ENCODE data around the gene SLC25A10.

Gene SLC25A10

GRCh38 chr17:81706757-81707624, 5.1 kb upstream of the SLC25A10 start:
- DNase-seq = no peak

GRCh38 chr17:81707725-81708646, 4.1 kb upstream of the SLC25A10 start:
- DNase-seq = no peak

- no peak for DNase-seq
Observed at GRCh38 chr17:81708739-81709185, 3.3 kb upstream of the SLC25A10 start.

- peak in 2 of 6 experiments; percentile 8 to 17 for DNase-seq
Observed at GRCh38 chr17:81710514-81711308, 1.4 kb upstream of the SLC25A10 start.

GRCh38 chr17:81712468-81713003, 452 bp downstream of the SLC25A10 start:
- no peak for DNase-seq

- DNase-seq = no peak
Observed at GRCh38 chr17:81713004-81713555, 996 bp downstream of the SLC25A10 start.

GRCh38 chr17:81713556-81714411, 1.7 kb downstream of the SLC25A10 start:
- DNase-seq = no peak

GRCh38 chr17:81714412-81715106, 2.5 kb downstream of the SLC25A10 start:
- DNase-seq = no peak

- DNase-seq = no peak
Observed at GRCh38 chr17:81715107-81715871, 3.2 kb downstream of the SLC25A10 start.

GRCh38 chr17:81715872-81716673, 4.0 kb downstream of the SLC25A10 start:
- no peak for DNase-seq

- DNase-seq = no peak
Observed at GRCh38 chr17:81716674-81716996, 4.6 kb downstream of the SLC25A10 start.

- no peak for DNase-seq
Observed at GRCh38 chr17:81717049-81717765, 5.1 kb downstream of the SLC25A10 start.

- no peak for DNase-seq
Observed at GRCh38 chr17:81717766-81718089, 5.6 kb downstream of the SLC25A10 start.

- DNase-seq = no peak
Observed at GRCh38 chr17:81719410-81720266, 7.6 kb downstream of the SLC25A10 start.

GRCh38 chr17:81720267-81721071, 8.4 kb downstream of the SLC25A10 start:
- no peak for DNase-seq
